SKM-1 (cell line): ENCODE data around the gene ZNF816.
"Not testable (repeated sequence)": the region's sequence is repeated elsewhere in the genome, so short reads cannot be mapped to it uniquely, and the experiment has no call there.

Experiments used
- DNase-seq: peaks from one replicate; lab custom pipeline; 2025; ENCODE audit not compliant: unreplicated experiment; lab: John Stamatoyannopoulos, UW

The ZNF816 gene

DNA sequence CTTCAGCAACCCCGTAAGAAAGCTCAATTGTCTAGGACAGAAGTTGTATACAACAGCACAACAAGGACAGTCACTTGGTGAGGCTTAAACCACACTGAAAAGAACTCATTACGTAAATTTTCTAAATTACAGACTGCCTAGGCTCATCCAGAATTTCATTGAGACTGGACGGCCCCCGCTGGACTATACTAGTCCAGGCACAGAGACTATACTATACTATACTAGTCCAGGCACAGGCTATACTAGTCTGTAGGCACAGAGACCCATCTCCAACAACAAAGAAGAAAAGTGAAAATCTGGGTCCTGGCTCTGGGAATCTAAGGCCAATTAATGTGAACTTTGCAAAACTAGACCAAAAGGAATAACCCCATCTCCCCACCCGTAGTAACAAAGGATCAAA is 700 bp downstream of the ZNF816 start:
- no peak for DNase-seq

GRCh38 chr19:52959613-52960295 is 2.9 kb downstream of the ZNF816 start:
- DNase-seq, result no peak

- no peak for DNase-seq
These were observed 5.1 kb downstream of the ZNF816 start for GRCh38 chr19:52957591-52957990.

GRCh38 chr19:52956917-52957316 is 5.8 kb downstream of the ZNF816 start:
- DNase-seq, result no peak

- DNase-seq, result no peak
These were observed 13.3 kb downstream of the ZNF816 start for GRCh38 chr19:52949422-52949821.

- DNase-seq, result no peak
These were observed 14.5 kb downstream of the ZNF816 start for GRCh38 chr19:52948025-52948770.

DNA sequence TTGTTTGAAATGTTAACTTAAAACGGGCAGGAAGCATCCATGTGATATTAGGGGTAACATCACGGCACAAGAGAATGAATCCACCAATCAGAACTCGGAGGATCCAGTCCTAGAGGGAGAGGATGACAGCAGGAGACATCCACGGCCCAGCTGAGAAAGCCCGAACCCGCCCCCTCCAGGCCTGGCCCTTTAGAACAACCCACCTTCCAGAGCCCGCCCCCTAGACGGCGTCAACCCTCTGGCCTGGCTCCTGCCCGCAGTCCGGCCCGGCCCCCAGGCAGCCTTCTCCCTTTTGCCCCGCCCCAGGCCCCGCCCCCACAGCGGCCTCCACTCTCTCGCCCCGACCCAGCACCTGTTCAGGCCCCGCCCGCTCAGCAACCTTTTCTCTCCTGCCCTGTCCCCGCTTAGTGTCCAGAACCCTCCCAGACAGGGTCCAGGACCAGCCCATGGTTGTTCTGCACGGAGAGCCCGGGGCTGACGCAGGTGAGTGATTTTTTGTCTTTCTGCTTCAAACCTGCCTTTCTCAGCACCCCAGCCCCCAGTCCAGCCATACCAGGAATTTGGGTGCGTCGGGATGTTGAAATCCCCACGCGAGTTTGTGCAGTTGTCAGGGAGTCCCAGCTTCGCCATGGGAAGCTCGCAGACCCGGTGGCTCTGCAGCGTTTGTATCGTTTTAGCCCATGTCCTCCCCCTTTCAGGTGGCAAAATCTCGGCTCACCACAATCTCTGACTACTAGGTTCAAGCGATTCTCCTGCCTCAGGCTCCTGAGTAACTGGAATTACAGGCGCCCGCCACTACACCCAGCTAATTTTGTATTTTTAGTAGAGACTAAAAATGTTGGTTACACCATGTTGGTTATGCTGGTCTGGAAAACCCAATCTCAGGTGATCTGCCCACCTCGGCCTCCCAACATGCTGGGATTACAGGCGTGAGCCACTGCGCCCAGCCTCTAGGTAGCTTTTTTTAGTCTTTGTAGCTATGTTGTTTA is 16.1 kb downstream of the ZNF816 start:
- no peak for DNase-seq

GRCh38 chr19:52945652-52946321 is 16.9 kb downstream of the ZNF816 start:
- no peak for DNase-seq

DNA sequence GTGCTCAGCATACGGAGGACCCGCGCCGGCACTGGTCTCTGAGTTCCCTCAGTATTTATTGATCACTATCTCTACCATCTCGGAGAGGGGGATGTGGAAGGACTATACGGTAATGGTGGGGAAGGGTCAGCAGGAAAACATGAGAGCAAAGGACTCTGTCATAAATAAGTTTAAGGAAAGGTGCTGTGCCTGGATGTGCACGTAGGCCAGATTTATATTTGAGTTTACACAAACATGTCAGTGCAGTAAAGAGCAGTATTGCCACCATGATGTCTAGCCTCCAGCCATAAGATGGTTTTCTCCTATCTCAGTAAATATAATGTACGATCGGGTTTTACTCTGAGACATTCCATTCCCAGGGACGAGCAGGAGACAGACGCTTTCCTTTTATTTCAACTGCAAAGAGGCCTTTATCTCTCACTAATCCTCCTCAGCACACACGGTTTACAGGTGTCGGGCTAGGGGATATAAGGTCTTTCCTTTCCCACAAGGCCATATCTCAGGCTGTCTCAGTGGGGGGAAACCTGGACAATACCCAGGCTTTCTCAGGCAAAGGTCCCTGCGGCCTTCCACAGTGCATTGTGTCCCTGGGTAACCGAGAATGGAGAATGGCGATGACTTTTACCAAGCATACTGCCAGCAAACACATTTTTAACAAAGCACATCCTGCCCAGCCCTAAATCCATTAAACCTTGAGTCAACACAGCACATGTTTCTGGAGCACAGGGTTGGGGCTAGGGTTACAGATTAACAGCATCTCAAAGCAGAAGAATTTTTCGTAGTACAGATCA is 17.8 kb downstream of the ZNF816 start:
- not testable (repeated sequence) for DNase-seq

DNA sequence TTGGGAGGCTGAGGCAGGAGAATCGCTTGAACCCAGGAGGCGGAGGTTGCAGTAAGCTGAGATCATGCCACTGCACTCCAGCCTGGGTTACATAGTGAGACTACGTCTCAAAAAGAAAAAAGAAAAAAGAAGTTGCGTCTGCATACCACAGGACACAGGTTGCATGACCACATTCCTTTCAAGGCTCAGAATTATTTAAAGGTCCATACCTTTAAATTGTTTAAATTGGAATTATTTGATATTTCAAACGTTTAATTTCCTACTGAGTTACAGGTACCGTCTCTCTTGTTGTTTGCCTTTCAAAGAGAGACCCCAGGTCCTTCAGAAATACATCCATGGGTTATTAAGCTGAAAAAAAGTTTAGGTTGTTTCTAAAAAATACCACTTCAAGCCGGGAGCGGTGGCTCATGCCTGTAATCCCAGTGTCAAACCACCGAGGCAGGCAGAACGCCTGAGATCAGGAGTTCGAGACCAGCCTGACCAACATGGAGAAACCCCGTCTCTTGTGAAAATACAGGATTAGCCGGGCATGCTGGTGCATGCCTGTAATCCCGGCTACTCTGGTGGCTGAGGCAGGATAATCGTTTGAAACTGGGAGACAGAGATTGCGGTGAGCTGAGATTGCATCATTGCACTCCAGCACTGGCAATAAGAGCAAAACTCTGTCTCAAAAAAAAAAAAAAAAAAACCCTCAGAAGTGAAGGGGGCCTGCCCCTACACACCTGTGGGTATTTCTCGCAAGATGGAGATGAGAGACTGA is 18.6 kb downstream of the ZNF816 start:
- DNase-seq, result no peak

DNA sequence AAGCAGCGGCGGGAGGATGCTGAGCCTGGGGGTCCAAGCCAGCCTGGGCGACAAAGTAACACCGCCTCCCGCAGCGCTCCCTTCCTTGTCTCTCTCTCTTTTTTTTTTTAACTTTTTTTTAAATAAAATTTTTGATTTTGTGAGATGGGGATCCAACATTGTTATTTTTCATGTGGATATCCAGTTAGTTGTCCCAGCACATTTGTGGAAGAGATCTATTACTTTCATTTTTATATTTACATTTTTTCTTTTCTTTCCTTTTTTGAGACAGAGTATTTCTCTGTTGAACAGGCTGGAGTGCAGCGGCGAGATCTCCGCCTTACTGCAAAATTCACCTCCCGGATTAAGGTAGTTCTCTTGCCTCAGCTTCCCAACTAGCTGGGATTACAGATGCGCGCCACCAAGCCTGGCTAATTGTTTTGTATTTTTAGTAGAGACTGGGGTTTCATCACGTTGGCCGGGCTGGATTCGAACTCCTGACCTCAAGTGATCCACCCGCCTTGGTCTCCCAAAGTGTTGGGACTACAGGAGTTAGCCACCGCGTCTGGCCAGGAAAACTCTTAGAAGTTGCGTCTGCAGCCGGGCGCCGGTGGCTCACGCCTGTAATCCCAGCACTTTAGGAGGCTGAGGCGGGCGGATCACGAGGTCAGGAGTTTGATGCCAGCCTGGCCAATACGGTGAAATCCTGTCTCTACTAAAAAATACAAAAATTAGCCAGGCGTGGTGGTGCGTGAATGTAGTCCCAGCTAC is 19.4 kb downstream of the ZNF816 start:
- no peak for DNase-seq

DNA sequence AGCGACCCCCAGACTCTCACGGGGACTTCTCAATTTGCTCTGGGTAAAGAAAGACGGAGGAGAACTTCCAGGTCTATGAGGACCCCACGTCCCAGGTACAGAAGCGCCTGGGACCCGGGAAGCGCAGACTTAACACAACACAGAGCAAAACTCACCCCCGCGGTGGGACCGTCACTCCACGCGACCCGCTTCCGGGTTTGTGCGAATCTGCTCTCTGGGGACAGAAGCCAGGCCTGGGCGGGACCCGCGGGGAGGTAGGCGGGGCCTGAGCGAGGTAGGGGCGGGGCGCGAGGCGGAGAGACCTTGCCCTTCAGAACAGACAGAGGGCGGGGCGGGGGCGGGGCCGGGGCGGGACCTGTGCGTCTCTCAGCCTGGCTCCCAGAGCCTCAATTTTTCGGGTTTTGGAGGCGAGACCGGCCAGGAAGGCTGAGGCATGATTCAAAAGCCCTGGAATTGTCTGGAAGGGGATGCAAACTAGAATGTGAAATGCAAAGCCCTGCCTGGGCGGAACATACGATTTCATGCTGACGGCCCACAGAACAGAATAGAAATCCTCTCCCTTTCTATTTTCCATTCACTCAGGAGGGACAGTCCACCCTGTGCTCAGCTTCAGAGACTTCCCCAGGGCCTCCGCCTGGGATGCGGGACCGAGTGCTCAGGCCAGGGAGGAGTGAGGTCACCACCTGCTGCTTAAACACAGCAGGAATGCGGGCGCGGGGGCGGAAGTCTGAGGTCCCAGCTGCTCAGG is 20.1 kb downstream of the ZNF816 start:
- no peak for DNase-seq

- no peak for DNase-seq
These were observed 20.7 kb downstream of the ZNF816 start for GRCh38 chr19:52941941-52942385.

GRCh38 chr19:52941523-52941922 is 21.2 kb downstream of the ZNF816 start:
- DNase-seq, result not testable (repeated sequence)

GRCh38 chr19:52940905-52941304 is 21.8 kb downstream of the ZNF816 start:
- DNase-seq, result not testable (repeated sequence)

GRCh38 chr19:52938761-52939160 is 23.9 kb downstream of the ZNF816 start:
- no peak for DNase-seq

DNA sequence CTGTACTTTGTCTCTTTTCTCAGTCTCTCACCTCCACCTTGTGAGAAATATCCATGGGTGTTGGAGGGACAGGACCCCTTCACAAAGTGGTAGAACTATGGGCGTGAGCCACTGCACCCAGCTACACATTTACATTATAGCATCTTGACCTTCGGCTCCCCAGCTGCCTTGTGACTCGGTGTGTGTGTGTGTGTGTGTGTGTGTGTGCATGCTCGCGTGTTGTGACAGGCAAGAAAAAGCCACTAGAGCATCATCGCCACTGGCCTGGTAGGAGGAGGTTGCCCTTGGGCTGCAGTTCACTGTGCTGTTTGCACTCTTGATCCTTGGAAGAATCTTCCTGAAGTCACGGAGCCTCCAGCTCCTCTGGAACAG is 25.7 kb downstream of the ZNF816 start:
- DNase-seq, result no peak
